Activated naive CD4-positive, alpha-beta T cell treated with anti-CD3 and anti-CD28 coated beads for 36 hours (primary cell): ENCODE measurements around the gene COL18A1. TPM values are rescaled to one million over a fixed set of nuclear protein-coding genes. Genes with fewer than 3 reads are reported as not detected.

ENCODE experiments used
- CTCF ChIA-PET: fragments of 350-600 bp; sonication (Branson Sonifier 250); formaldehyde crosslinking; loops from one replicate; lab custom pipeline; 2021; ENCODE audit warnings: antibody characterized with exemption; lab: Charles Lee
- DNase-seq: peaks from one replicate; pipeline ENCODE4 v3.0.0-alpha.2; 2020
- H3K27ac Mint-ChIP-seq: one replicate; pipeline ENCODE4 v1.8.0; 2021; ENCODE audit warnings: mild to moderate bottlenecking, mixed read lengths
- H3K27me3 Mint-ChIP-seq: one replicate; pipeline ENCODE4 v1.8.0; 2021; ENCODE audit warnings: low read depth, mixed read lengths
- H3K36me3 Mint-ChIP-seq: one replicate; pipeline ENCODE4 v1.8.0; 2021; ENCODE audit warnings: low read depth, mixed read lengths
- H3K4me1 Mint-ChIP-seq: one replicate; pipeline ENCODE4 v1.8.0; 2021; ENCODE audit warnings: low read depth, mixed read lengths
- H3K4me3 Mint-ChIP-seq: one replicate; pipeline ENCODE4 v1.8.0; 2021; ENCODE audit warnings: mild to moderate bottlenecking, moderate library complexity, mixed read lengths
- H3K9me3 Mint-ChIP-seq: one replicate; pipeline ENCODE4 v1.8.0; 2021; ENCODE audit warnings: mixed read lengths
- intact Hi-C: fragments of 100-400 bp; cut with micrococcal nuclease; formaldehyde crosslinking; loops from one replicate; pipeline ENCODE4 v1.15.1; 2023
- total RNA-seq, 2 experiments: library from RNA; stranded (reverse); gene quantifications; one replicate each; pipeline ENCODE4 v1.2.3, GENCODE V29; 2021

COL18A1 gene
- total RNA-seq, 2 experiments from 2014 or later = 10.3 to 12.6 TPM

GRCh38 chr21:45416620-45417019 is 11.7 kb downstream of the COL18A1 start:
- no peak overlapping the region for H3K4me3 Mint-ChIP-seq
- intact Hi-C loops = no loop called here
- DNase-seq = no peak
- no peak overlapping the region for H3K27ac Mint-ChIP-seq
- H3K4me1 Mint-ChIP-seq = no peaks in the 10 kb centered on the region
- H3K9me3 Mint-ChIP-seq = no peaks in the 10 kb centered on the region
- CTCF ChIA-PET = no interaction called here
- no peaks in the 10 kb centered on the region for H3K27me3 Mint-ChIP-seq
- H3K36me3 Mint-ChIP-seq = no peaks in the 10 kb centered on the region

GRCh38 chr21:45417256-45417950 is 12.4 kb downstream of the COL18A1 start:
- no peaks in the 10 kb centered on the region for H3K36me3 Mint-ChIP-seq
- CTCF ChIA-PET = no interaction called here

GRCh38 chr21:45417951-45418300 is 13.0 kb downstream of the COL18A1 start:
- CTCF ChIA-PET = no interaction called here
- intact Hi-C loops = no loop called here

More at GRCh38 chr21:45417256-45417950, 12.4 kb downstream of the COL18A1 start:
- Mint-ChIP-seq H3K27me3 (no peaks in the 10 kb centered on the region), H3K4me1 (no peaks in the 10 kb centered on the region), H3K4me3 (no peak overlapping the region), H3K27ac (no peak overlapping the region), H3K9me3 (no peaks in the 10 kb centered on the region)
- DNase-seq = no peak
- intact Hi-C loops = no loop called here

GRCh38 chr21:45418301-45419071 is 13.5 kb downstream of the COL18A1 start:
- Mint-ChIP-seq H3K4me3 (no peak overlapping the region), H3K4me1 (no peaks in the 10 kb centered on the region), H3K36me3 (no peaks in the 10 kb centered on the region), H3K27me3 (no peaks in the 10 kb centered on the region), H3K27ac (no peak overlapping the region), H3K9me3 (no peaks in the 10 kb centered on the region)
- no peak for DNase-seq
- CTCF ChIA-PET = no interaction called here
- intact Hi-C loops = no loop called here

More at GRCh38 chr21:45417951-45418300, 13.0 kb downstream of the COL18A1 start:
- H3K4me3 Mint-ChIP-seq = no peak overlapping the region
- H3K9me3 Mint-ChIP-seq = no peaks in the 10 kb centered on the region
- H3K27me3 Mint-ChIP-seq = no peaks in the 10 kb centered on the region
- H3K27ac Mint-ChIP-seq = no peak overlapping the region
- H3K4me1 Mint-ChIP-seq = no peaks in the 10 kb centered on the region
- no peak for DNase-seq
- no peaks in the 10 kb centered on the region for H3K36me3 Mint-ChIP-seq

GRCh38 chr21:45419162-45419561 is 14.2 kb downstream of the COL18A1 start:
- Mint-ChIP-seq H3K9me3 (no peaks in the 10 kb centered on the region), H3K27me3 (no peaks in the 10 kb centered on the region), H3K4me3 (no peak overlapping the region), H3K4me1 (no peaks in the 10 kb centered on the region), H3K36me3 (no peaks in the 10 kb centered on the region), H3K27ac (no peak overlapping the region)
- DNase-seq = no peak
- CTCF ChIA-PET = no interaction called here
- intact Hi-C loops = no loop called here

- Mint-ChIP-seq H3K36me3 (no peaks in the 10 kb centered on the region), H3K27ac (no peak overlapping the region), H3K4me3 (no peak overlapping the region), H3K4me1 (no peaks in the 10 kb centered on the region), H3K27me3 (no peaks in the 10 kb centered on the region), H3K9me3 (no peaks in the 10 kb centered on the region)
- DNase-seq = no peak
- CTCF ChIA-PET = no interaction called here
- intact Hi-C loops = no loop called here
Observed at GRCh38 chr21:45420061-45421041, 15.4 kb downstream of the COL18A1 start.

GRCh38 chr21:45421071-45421845 is 16.3 kb downstream of the COL18A1 start:
- no peaks in the 10 kb centered on the region for H3K36me3 Mint-ChIP-seq
- no peak overlapping the region for H3K4me3 Mint-ChIP-seq
- no peak for DNase-seq
- CTCF ChIA-PET = no interaction called here
- intact Hi-C loops = no loop called here
- no peaks in the 10 kb centered on the region for H3K27me3 Mint-ChIP-seq
- no peaks in the 10 kb centered on the region for H3K9me3 Mint-ChIP-seq
- no peak overlapping the region for H3K27ac Mint-ChIP-seq
- no peaks in the 10 kb centered on the region for H3K4me1 Mint-ChIP-seq

- CTCF ChIA-PET = no interaction called here
- H3K27me3 Mint-ChIP-seq = no peaks in the 10 kb centered on the region
- no peaks in the 10 kb centered on the region for H3K4me1 Mint-ChIP-seq
- no peak for DNase-seq
- H3K9me3 Mint-ChIP-seq = no peaks in the 10 kb centered on the region
- H3K36me3 Mint-ChIP-seq = no peaks in the 10 kb centered on the region
- intact Hi-C loops = no loop called here
- H3K27ac Mint-ChIP-seq = no peak overlapping the region
- H3K4me3 Mint-ChIP-seq = no peak overlapping the region
Observed at GRCh38 chr21:45421846-45422775, 17.1 kb downstream of the COL18A1 start.

GRCh38 chr21:45423201-45423955 is 18.4 kb downstream of the COL18A1 start:
- no peaks in the 10 kb centered on the region for H3K4me1 Mint-ChIP-seq
- CTCF ChIA-PET = no interaction called here
- no peak for DNase-seq
- H3K27me3 Mint-ChIP-seq = no peaks in the 10 kb centered on the region
- no peak overlapping the region for H3K27ac Mint-ChIP-seq
- H3K9me3 Mint-ChIP-seq = no peaks in the 10 kb centered on the region
- intact Hi-C loops = no loop called here
- no peak overlapping the region for H3K4me3 Mint-ChIP-seq
- no peaks in the 10 kb centered on the region for H3K36me3 Mint-ChIP-seq

GRCh38 chr21:45423968-45424853 is 19.2 kb downstream of the COL18A1 start:
- CTCF ChIA-PET = no interaction called here
- Mint-ChIP-seq H3K9me3 (no peaks in the 10 kb centered on the region), H3K4me3 (no peak overlapping the region), H3K27me3 (no peaks in the 10 kb centered on the region), H3K4me1 (no peaks in the 10 kb centered on the region), H3K36me3 (no peaks in the 10 kb centered on the region), H3K27ac (no peak overlapping the region)
- intact Hi-C loops = no loop called here
- DNase-seq = no peak
